GM12891 (cell line): ENCODE measurements around the gene ADCY1.

ENCODE experiments used
- POLR2A ChIP-seq: IDR thresholded peaks from 2 replicates; pipeline ENCODE4 v1.6.1; 2011; ENCODE audit warnings: low read depth, low read length, control low read depth
- POLR2AphosphoS5 ChIP-seq: IDR thresholded peaks from 2 replicates; pipeline ENCODE4 v1.6.1; 2011; ENCODE audit warnings: low read depth, low read length, control low read depth
- POU2F2 ChIP-seq: IDR thresholded peaks from 2 replicates; pipeline ENCODE4 v1.6.1; 2011; ENCODE audit warnings: low read depth, mild to moderate bottlenecking, control low read depth, low read length, moderate library complexity
- SPI1 ChIP-seq: IDR thresholded peaks from 2 replicates; pipeline ENCODE4 v1.6.1; 2011; ENCODE audit warnings: low read depth, low read length, control low read depth
- TAF1 ChIP-seq: IDR thresholded peaks from 2 replicates; pipeline ENCODE4 v1.6.1; 2011; ENCODE audit warnings: low read depth, low read length, control low read depth

DNA sequence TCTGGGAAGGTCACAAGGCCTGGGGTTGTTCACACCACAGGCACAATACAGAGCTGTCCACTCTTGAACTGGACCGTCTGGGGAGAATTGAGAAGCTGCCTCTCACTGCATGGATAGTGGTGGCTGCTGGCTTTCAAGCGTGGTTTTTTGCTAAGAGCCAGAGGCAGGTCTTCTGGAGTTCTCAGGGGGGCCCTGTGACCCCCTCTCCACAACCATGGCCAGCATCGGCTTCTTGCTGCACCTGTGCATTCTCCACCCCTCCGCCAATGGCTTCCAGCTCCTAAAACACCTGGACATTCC, 140.3 kb downstream of the ADCY1 start:
- no peak for TF ChIP-seq POU2F2
- TF ChIP-seq SPI1, result no peak
- no peak for TF ChIP-seq POLR2A
- no peak for TF ChIP-seq POLR2AphosphoS5
- TF ChIP-seq TAF1, result no peak
